Breast epithelium (tissue), 3 donors: ENCODE results near the gene TRIO.

Experiments
- POLR2A ChIP-seq: fragments of 450-650 bp; IDR thresholded peaks from one replicate; pipeline ENCODE4 v1.6.1; 2016; ENCODE audit warnings: antibody characterized with exemption, mild to moderate bottlenecking, moderate library complexity
- POLR2AphosphoS5 ChIP-seq, 3 donors: sonication (generic); formaldehyde crosslinking; IDR thresholded peaks; one replicate each; pipeline ENCODE4 v1.6.1; 2017; ENCODE audit warnings: antibody characterized with exemption in 3 of 3
- TF ChIP-seq, protein P1 (sequence below), 3 donors: fragments of 450-650 bp; IDR thresholded peaks; one replicate each; pipeline ENCODE4 v1.5.1; 2016 to 2017; ENCODE audit warnings: antibody characterized with exemption in 3 of 3, mild to moderate bottlenecking in 3 of 3, moderate library complexity in 3 of 3

DNA sequence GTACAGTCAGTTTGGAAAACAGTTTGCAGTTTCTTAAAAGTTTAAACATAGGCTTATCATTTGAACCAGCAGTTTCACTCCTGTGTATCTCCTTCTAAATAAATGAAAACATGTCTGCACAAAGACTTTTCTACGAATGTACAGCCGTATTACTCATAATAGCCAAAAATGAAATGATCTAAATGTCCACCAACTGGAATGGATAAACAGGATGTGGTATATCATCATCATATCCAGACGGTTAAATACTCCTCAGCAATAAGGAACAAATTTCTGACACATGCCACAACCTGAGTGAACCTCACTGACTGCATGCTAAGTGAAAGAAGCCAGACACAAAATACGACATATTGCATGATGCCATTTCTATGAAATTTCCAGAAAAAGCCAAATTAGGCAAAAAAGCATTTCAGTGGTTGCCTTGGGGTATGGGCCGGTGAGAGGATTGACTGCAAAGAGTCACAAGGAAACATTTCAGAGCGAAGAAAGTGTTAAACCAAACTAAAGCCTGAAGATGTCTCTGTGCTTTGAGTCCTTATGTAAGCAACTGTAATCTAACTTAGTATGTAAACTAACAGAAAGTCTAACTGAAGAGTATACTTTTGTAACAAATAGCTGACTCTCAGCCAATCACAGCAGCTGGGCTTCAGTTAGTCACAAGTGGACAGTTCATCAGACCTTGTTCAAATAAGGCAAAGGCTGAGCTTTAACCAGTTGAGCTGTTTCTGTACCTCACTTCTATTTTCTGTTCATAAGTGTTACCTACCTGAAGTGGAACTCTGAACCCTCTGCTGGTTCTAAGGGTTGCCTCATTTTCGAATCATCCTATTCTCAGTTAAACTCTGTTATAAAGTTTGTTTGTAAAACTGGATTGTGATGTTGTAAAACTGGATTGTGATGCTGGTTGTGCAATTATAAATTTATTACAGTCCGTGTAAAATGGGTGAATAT is 65.2 kb downstream of the TRIO start:
- TF ChIP-seq, protein P1, sequence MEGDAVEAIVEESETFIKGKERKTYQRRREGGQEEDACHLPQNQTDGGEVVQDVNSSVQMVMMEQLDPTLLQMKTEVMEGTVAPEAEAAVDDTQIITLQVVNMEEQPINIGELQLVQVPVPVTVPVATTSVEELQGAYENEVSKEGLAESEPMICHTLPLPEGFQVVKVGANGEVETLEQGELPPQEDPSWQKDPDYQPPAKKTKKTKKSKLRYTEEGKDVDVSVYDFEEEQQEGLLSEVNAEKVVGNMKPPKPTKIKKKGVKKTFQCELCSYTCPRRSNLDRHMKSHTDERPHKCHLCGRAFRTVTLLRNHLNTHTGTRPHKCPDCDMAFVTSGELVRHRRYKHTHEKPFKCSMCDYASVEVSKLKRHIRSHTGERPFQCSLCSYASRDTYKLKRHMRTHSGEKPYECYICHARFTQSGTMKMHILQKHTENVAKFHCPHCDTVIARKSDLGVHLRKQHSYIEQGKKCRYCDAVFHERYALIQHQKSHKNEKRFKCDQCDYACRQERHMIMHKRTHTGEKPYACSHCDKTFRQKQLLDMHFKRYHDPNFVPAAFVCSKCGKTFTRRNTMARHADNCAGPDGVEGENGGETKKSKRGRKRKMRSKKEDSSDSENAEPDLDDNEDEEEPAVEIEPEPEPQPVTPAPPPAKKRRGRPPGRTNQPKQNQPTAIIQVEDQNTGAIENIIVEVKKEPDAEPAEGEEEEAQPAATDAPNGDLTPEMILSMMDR (IDR thresholded peaks at IDR 0.05): no peak
- TF ChIP-seq POLR2A: no peak
- no peak for TF ChIP-seq POLR2AphosphoS5 (IDR thresholded peaks at IDR 0.05)
